IMR-90 (cell line): ENCODE results near the gene GRM8. TPM values are rescaled to one million over a fixed set of nuclear protein-coding genes. Genes with fewer than 3 reads are reported as not detected.

Experiments
- ATAC-seq: fragments of 200-7000 bp; cut with Tn5 transposase; 2 replicates; pipeline ENCODE4 v1.9.1; 2020; ENCODE audit warnings: low read depth, mild to moderate bottlenecking, moderate library complexity
- BruUV-seq: library from RNA; stranded (reverse); fragments of 400-500 nt; replicated peaks from 2 replicates; lab custom pipeline; 2021; lab: Mats Ljungman, UMichigan
- CTCF ChIA-PET: fragments of 300-600 bp; formaldehyde crosslinking; extraction: SDS; loops from one replicate; lab custom pipeline; 2021; ENCODE audit warnings: antibody characterized with exemption; lab: Yijun Ruan, JAX
- POLR2A ChIA-PET: fragments of 300-600 bp; sonication (Branson Sonifier 250); formaldehyde crosslinking; loops from one replicate; lab custom pipeline; 2022; ENCODE audit warnings: antibody characterized with exemption; ENCODE audit not compliant: unreplicated experiment; lab: Charles Lee
- DNase-seq: peaks from one replicate; pipeline ENCODE4 v3.0.0; 2013
- H2AFZ ChIP-seq: replicated peaks from 2 replicates; pipeline ENCODE3; 2013; ENCODE audit warnings: low read length, mild to moderate bottlenecking; ENCODE audit not compliant: poor library complexity
- H2AK5ac ChIP-seq: 2 replicates; pipeline ENCODE4 v1.6.1; 2013; ENCODE audit warnings: low read depth, low read length, inconsistent platforms
- H2AK9ac ChIP-seq: replicated peaks from 2 replicates; pipeline ENCODE3; 2013; ENCODE audit warnings: mild to moderate bottlenecking, low read depth, low read length, moderate library complexity; ENCODE audit not compliant: poor library complexity
- H2BK120ac ChIP-seq: 2 replicates; pipeline ENCODE4 v1.6.1; 2013; ENCODE audit warnings: low read depth, low read length, inconsistent platforms
- H2BK15ac ChIP-seq: 3 replicates; pipeline ENCODE4 v1.6.1; 2013; ENCODE audit warnings: low read depth, low read length, inconsistent platforms
- H2BK20ac ChIP-seq: 2 replicates; pipeline ENCODE4 v1.6.1; 2013; ENCODE audit warnings: low read depth, mild to moderate bottlenecking, inconsistent platforms, low read length, moderate library complexity
- H2BK5ac ChIP-seq: 2 replicates; pipeline ENCODE4 v1.6.1; 2013; ENCODE audit warnings: mild to moderate bottlenecking, low read depth, low read length, inconsistent platforms; ENCODE audit not compliant: poor library complexity, severe bottlenecking
- H3K14ac ChIP-seq: replicated peaks from 2 replicates; pipeline ENCODE4 v1.6.1; 2013; ENCODE audit warnings: low read depth, low read length, inconsistent platforms
- H3K18ac ChIP-seq: 2 replicates; pipeline ENCODE4 v1.6.1; 2013; ENCODE audit warnings: low read depth, low read length, control low read depth
- H3K23ac ChIP-seq: 2 replicates; pipeline ENCODE4 v1.6.1; 2013; ENCODE audit warnings: low read depth, low read length, inconsistent platforms
- H3K27ac ChIP-seq: 2 replicates; pipeline ENCODE4 v1.5.1; 2013; ENCODE audit warnings: mild to moderate bottlenecking, control low read depth, low read length; ENCODE audit not compliant: insufficient read depth
- H3K27me3 ChIP-seq: 2 replicates; pipeline ENCODE4 v1.6.1; 2013; ENCODE audit warnings: low read length; ENCODE audit not compliant: control insufficient read depth, insufficient read depth
- H3K36me3 ChIP-seq: 2 replicates; pipeline ENCODE4 v1.6.1; 2013; ENCODE audit warnings: low read length, mixed read lengths; ENCODE audit not compliant: control insufficient read depth, insufficient read depth
- H3K4ac ChIP-seq: 2 replicates; pipeline ENCODE4 v1.6.1; 2013; ENCODE audit warnings: low read depth, low read length, inconsistent platforms
- H3K4me1 ChIP-seq: 2 replicates; pipeline ENCODE4 v1.6.1; 2013; ENCODE audit warnings: low read length, mixed read lengths; ENCODE audit not compliant: control insufficient read depth, insufficient read depth
- H3K4me2 ChIP-seq: 2 replicates; pipeline ENCODE4 v1.6.1; 2013; ENCODE audit warnings: low read depth, mild to moderate bottlenecking, control low read depth, low read length, moderate library complexity
- H3K4me3 ChIP-seq: 2 replicates; pipeline ENCODE4 v1.5.1; 2013; ENCODE audit warnings: low read depth, mild to moderate bottlenecking, control low read depth, low read length, moderate library complexity; ENCODE audit not compliant: insufficient read depth
- H3K56ac ChIP-seq: 2 replicates; pipeline ENCODE4 v1.6.1; 2013; ENCODE audit warnings: low read length, inconsistent platforms; ENCODE audit not compliant: insufficient read depth; ENCODE audit errors: extremely low read depth
- H3K79me1 ChIP-seq, 2 experiments: 2 replicates each; pipeline ENCODE4 v1.6.1; 2013; ENCODE audit warnings: low read length in 2 of 2, inconsistent platforms in 1 of 2, low read depth in 1 of 2
- H3K9ac ChIP-seq: 2 replicates; pipeline ENCODE4 v1.6.1; 2013; ENCODE audit warnings: low read depth, low read length, control low read depth
- H3K9me1 ChIP-seq: 2 replicates; pipeline ENCODE4 v1.6.1; 2013; ENCODE audit warnings: low read length, inconsistent platforms; ENCODE audit not compliant: insufficient read depth
- H3K9me3 ChIP-seq: 2 replicates; pipeline ENCODE4 v1.6.1; 2013; ENCODE audit warnings: low read length; ENCODE audit not compliant: control insufficient read depth, insufficient read depth
- H4K20me1 ChIP-seq: 2 replicates; pipeline ENCODE4 v1.6.1; 2013; ENCODE audit warnings: low read length, inconsistent platforms; ENCODE audit not compliant: insufficient read depth
- H4K5ac ChIP-seq: 2 replicates; pipeline ENCODE4 v1.6.1; 2013; ENCODE audit warnings: mild to moderate bottlenecking, low read depth, low read length, control low read depth
- H4K8ac ChIP-seq, 2 experiments: 2 replicates each; pipeline ENCODE4 v1.6.1; 2013; ENCODE audit warnings: low read depth in 2 of 2, low read length in 2 of 2, control low read depth in 1 of 2, inconsistent platforms in 1 of 2
- H4K91ac ChIP-seq: 2 replicates; pipeline ENCODE4 v1.6.1; 2013; ENCODE audit warnings: low read depth, low read length, inconsistent platforms; ENCODE audit not compliant: insufficient read depth
- BHLHE40 ChIP-seq: fragments of 150-350 bp; IDR thresholded peaks from 2 replicates; pipeline ENCODE4 v1.6.1; 2016; ENCODE audit warnings: mild to moderate bottlenecking, low read depth, low read length
- CEBPB ChIP-seq: IDR thresholded peaks from 2 replicates; pipeline ENCODE4 v1.6.1; 2012; ENCODE audit warnings: low read depth, low read length, improper control_type of control experiment
- CHD1 ChIP-seq: IDR thresholded peaks from 2 replicates; pipeline ENCODE4 v1.6.1; 2012; ENCODE audit warnings: low read depth, low read length, improper control_type of control experiment
- CTCF ChIP-seq: conservative IDR thresholded peaks from 2 replicates; pipeline ENCODE4 v1.5.1; 2012; ENCODE audit warnings: mild to moderate bottlenecking, low read depth, low read length, improper control_type of control experiment
- ELK1 ChIP-seq: fragments of 150-350 bp; IDR thresholded peaks from 2 replicates; pipeline ENCODE4 v1.6.1; 2016; ENCODE audit warnings: low read depth, mild to moderate bottlenecking, low read length, moderate library complexity, borderline replicate concordance
- FOS ChIP-seq: fragments of 150-350 bp; IDR thresholded peaks from 2 replicates; pipeline ENCODE4 v1.6.1; 2016; ENCODE audit warnings: low read depth, low read length
- MAFK ChIP-seq: IDR thresholded peaks from 2 replicates; pipeline ENCODE4 v1.6.1; 2012; ENCODE audit warnings: low read depth, low read length, improper control_type of control experiment
- MAZ ChIP-seq: IDR thresholded peaks from 2 replicates; pipeline ENCODE4 v1.6.1; 2012; ENCODE audit warnings: low read depth, mild to moderate bottlenecking, low read length, improper control_type of control experiment, moderate library complexity, borderline replicate concordance
- MXI1 ChIP-seq: IDR thresholded peaks from 2 replicates; pipeline ENCODE4 v1.6.1; 2012; ENCODE audit warnings: low read depth, mild to moderate bottlenecking, low read length, moderate library complexity, borderline replicate concordance
- NFE2L2 ChIP-seq: fragments of 150-350 bp; IDR thresholded peaks from 2 replicates; pipeline ENCODE4 v1.6.1; 2016; ENCODE audit warnings: low read depth, mild to moderate bottlenecking, low read length
- POLR2A ChIP-seq: IDR thresholded peaks from 2 replicates; pipeline ENCODE4 v1.6.1; 2012; ENCODE audit warnings: mild to moderate bottlenecking, low read depth, low read length
- RAD21 ChIP-seq: IDR thresholded peaks from 2 replicates; pipeline ENCODE4 v1.6.1; 2012; ENCODE audit warnings: low read length, improper control_type of control experiment
- RCOR1 ChIP-seq: IDR thresholded peaks from 2 replicates; pipeline ENCODE4 v1.6.1; 2012; ENCODE audit warnings: mild to moderate bottlenecking, low read length, improper control_type of control experiment; ENCODE audit not compliant: insufficient replicate concordance
- RFX5 ChIP-seq: IDR thresholded peaks from 2 replicates; pipeline ENCODE4 v1.8.0; 2012; ENCODE audit warnings: low read depth, mild to moderate bottlenecking, low read length, moderate library complexity
- SMC3 ChIP-seq: fragments of 150-350 bp; IDR thresholded peaks from 2 replicates; pipeline ENCODE4 v1.6.1; 2016; ENCODE audit warnings: low read depth, mild to moderate bottlenecking, antibody characterized with exemption, low read length, moderate library complexity
- WGBS, 2 experiments: methylation state at CpG; one replicate each; pipeline versions ENCODE4 v1.1.5 to v1.1.7; 2013; ENCODE audit warnings: missing lambda C conversion rate in 2 of 2; ENCODE audit not compliant: insufficient read length in 1 of 2; ENCODE audit errors: extremely low coverage in 2 of 2; 5-methylcytosine and 5-hydroxymethylcytosine counted together
- dilution Hi-C: fragments of 300-500 bp; cut with HindIII; formaldehyde crosslinking; loops from one replicate; pipeline ENCODE4 v1.14.3; 2018; ENCODE audit warnings: low sequenced_read_pairs; ENCODE audit not compliant: unreplicated experiment
- in situ Hi-C: fragments of 300-500 bp; cut with MboI; formaldehyde crosslinking; loops from 3 replicates; pipeline ENCODE4 v1.14.3; 2019; ENCODE audit warnings: low sequenced_read_pairs, inconsistent platforms, mixed read lengths
- intact Hi-C: fragments of 100-400 bp; cut with micrococcal nuclease; formaldehyde crosslinking; loops from 2 replicates; pipeline ENCODE4 v1.10.0; 2022
- polyA plus RNA-seq, 3 experiments: library from polyadenylated mRNA; depleted of rRNA; stranded (reverse); fragments of >200 nt; gene quantifications; 2 replicates each; pipeline ENCODE4 v1.2.3, GENCODE V29; 2012; ENCODE audit warnings: low replicate concordance in 1 of 3
- total RNA-seq: library from RNA; depleted of rRNA; stranded (reverse); fragments of >200 nt; gene quantifications from 2 replicates; pipeline ENCODE4 v1.2.3, GENCODE V29; 2012
- TF ChIP-seq, protein P1 (sequence below): fragments of 150-350 bp; IDR thresholded peaks from 2 replicates; pipeline ENCODE4 v1.6.1; 2017; ENCODE audit warnings: mild to moderate bottlenecking, antibody characterized with exemption, low read length, low read depth

GRM8 gene
- total and polyA plus RNA-seq, 2 of the 4 experiments (the other 2 are of a cell fraction): not detected

- in situ Hi-C loops: no loop called here
- Histone ChIP-seq H2AK9ac (no peak overlapping the region), H3K9ac (no peak overlapping the region), H2BK120ac (no peak overlapping the region), H3K4me1 (no peaks in the 10 kb centered on the region), H3K79me1 (no peaks in the 10 kb centered on the region), H4K5ac (no peak overlapping the region), H3K9me1 (no peaks in the 10 kb centered on the region), H4K8ac (no peak overlapping the region), H3K9me3 (peaks cover 3% of the 10 kb centered on the region; the same call in 1 of the 2 replicates), H2BK15ac (no peak overlapping the region), H3K27ac (no peak overlapping the region), H3K4me2 (no peak overlapping the region), H3K4ac (no peak overlapping the region), H3K27me3 (no peaks in the 10 kb centered on the region), H2AK5ac (no peak overlapping the region), H3K18ac (no peak overlapping the region), H3K14ac (no peak overlapping the region), H2BK20ac (no peak overlapping the region), H4K91ac (no peak overlapping the region), H3K4me3 (no peak overlapping the region), H3K56ac (no peak overlapping the region), H3K36me3 (no peaks in the 10 kb centered on the region), H2AFZ (no peak overlapping the region), H4K20me1 (no peaks in the 10 kb centered on the region), H3K23ac (no peak overlapping the region), H2BK5ac (no peak overlapping the region)
- POLR2A ChIA-PET: no interaction called here
- BruUV-seq: no TSS peak
- DNase-seq: no peak
- 0% methylated on average over 1 of the region's 4 CpGs; no CpG with 5 or more reads in 1 of the 2 experiments for WGBS, 2 experiments
- no peak for ATAC-seq
- TF ChIP-seq MAZ (no peak), FOS (no peak), MAFK (no peak), ELK1 (no peak), CHD1 (no peak), NFE2L2 (no peak), CTCF (no peak), RCOR1 (no peak), BHLHE40 (no peak), CEBPB (no peak), SMC3 (no peak), POLR2A (no peak), RFX5 (no peak), MXI1 (no peak), RAD21 (no peak)
- TF ChIP-seq, protein P1, sequence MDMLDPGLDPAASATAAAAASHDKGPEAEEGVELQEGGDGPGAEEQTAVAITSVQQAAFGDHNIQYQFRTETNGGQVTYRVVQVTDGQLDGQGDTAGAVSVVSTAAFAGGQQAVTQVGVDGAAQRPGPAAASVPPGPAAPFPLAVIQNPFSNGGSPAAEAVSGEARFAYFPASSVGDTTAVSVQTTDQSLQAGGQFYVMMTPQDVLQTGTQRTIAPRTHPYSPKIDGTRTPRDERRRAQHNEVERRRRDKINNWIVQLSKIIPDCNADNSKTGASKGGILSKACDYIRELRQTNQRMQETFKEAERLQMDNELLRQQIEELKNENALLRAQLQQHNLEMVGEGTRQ: no peak
- intact Hi-C loops: no loop called here
- CTCF ChIA-PET: no interaction called here
- dilution Hi-C loops: no loop called here
Observed at GRCh38 chr7:126450269-126450671, 802.5 kb downstream of the GRM8 start.
